Stimulated activated CD8-positive, alpha-beta memory T cell treated with anti-CD3 and anti-CD28 coated beads, Interleukin-12 subunit alpha, Interleukin-12 subunit beta, amount 100 ng/mL, for 24 hours (primary cell): ENCODE results near the gene MESP1.

Experiments
- DNase-seq: peaks from one replicate; pipeline ENCODE4 v3.0.0-alpha.2; 2020; ENCODE audit errors: extremely low read depth

Gene MESP1

GRCh38 chr15:89724621-89725020 is 26.4 kb downstream of the MESP1 start:
- DNase-seq, result no peak

GRCh38 chr15:89723031-89723430 is 28.0 kb downstream of the MESP1 start:
- no peak for DNase-seq

GRCh38 chr15:89714775-89715174 is 36.3 kb downstream of the MESP1 start:
- DNase-seq, result no peak

- no peak for DNase-seq
These were observed 43.5 kb downstream of the MESP1 start for GRCh38 chr15:89707577-89707976.

GRCh38 chr15:89704411-89704810 is 46.6 kb downstream of the MESP1 start:
- no peak for DNase-seq
